Body of pancreas (tissue), 4 donors: ENCODE results near the gene USP10. TPM values are rescaled to one million over a fixed set of nuclear protein-coding genes. Genes with fewer than 3 reads are reported as not detected.

Experiments
- ATAC-seq: fragments of 150-250 bp; one replicate; pipeline ENCODE4 v1.9.1; 2016
- DNase-seq, 4 donors: peaks; one replicate each; pipeline ENCODE4 v3.0.0-alpha.2; 2019
- H3K27ac ChIP-seq, 4 donors: fragments of 200-600 bp; sonication (generic); 1 replicate in 3 of 4; 2 replicates in 1 of 4; pipeline versions ENCODE4 v1.5.1 to v1.6.1; 2016 to 2019; ENCODE audit warnings: mild to moderate bottlenecking in 1 of 4, mixed read lengths in 1 of 4, moderate library complexity in 1 of 4
- H3K27me3 ChIP-seq, 2 donors: fragments of 200-600 bp; sonication (generic); one replicate each; pipeline ENCODE4 v1.6.0; 2016; ENCODE audit warnings: mild to moderate bottlenecking in 1 of 2
- H3K36me3 ChIP-seq, 2 donors: fragments of 200-600 bp; sonication (generic); replicated peaks in 1 of 2; 2 replicates each; pipeline ENCODE4 v1.5.1; 2016; ENCODE audit warnings: low read depth in 2 of 2; ENCODE audit not compliant: insufficient read depth in 1 of 2
- H3K4me1 ChIP-seq: fragments of 200-600 bp; sonication (generic); one replicate; pipeline ENCODE4 v1.6.0; 2016
- H3K4me3 ChIP-seq, 2 donors: fragments of 200-600 bp; sonication (generic); 1 replicate in 1 of 2; 2 replicates in 1 of 2; pipeline ENCODE4 v1.5.1; 2016 to 2019
- H3K9me3 ChIP-seq, 3 donors: fragments of 200-600 bp; sonication (generic); 1 replicate in 2 of 3; 2 replicates in 1 of 3; pipeline ENCODE4 v1.5.1; 2016
- CTCF ChIP-seq, 7 experiments: fragments of 450-650 bp in 4 of 7; fragments of 200-600 bp in 3 of 7; sonication (generic) in 3 of 7; IDR thresholded peaks; one replicate each; pipeline ENCODE4 v1.5.1; 2016 to 2019; ENCODE audit warnings: antibody characterized with exemption in 7 of 7
- POLR2A ChIP-seq, 3 donors: fragments of 450-650 bp; IDR thresholded peaks; one replicate each; pipeline ENCODE4 v1.6.1; 2016; ENCODE audit warnings: antibody characterized with exemption in 3 of 3, mild to moderate bottlenecking in 2 of 3
- WGBS, 2 donors: methylation state at CpG; one replicate each; pipeline ENCODE4 v1.1.5; 2017; 5-methylcytosine and 5-hydroxymethylcytosine counted together
- intact Hi-C: fragments of 100-400 bp; cut with DNase I; formaldehyde crosslinking; loops from one replicate; pipeline ENCODE4 v1.15.1; 2023
- total RNA-seq, 2 donors: library from RNA; depleted of rRNA; stranded (reverse); fragments of >200 nt; gene quantifications; one replicate each; pipeline ENCODE4 v1.1.0, GENCODE V29; 2016

USP10 gene
- total RNA-seq, 2 donors from 2014 or later: 24.6 to 32.3 TPM

DNA sequence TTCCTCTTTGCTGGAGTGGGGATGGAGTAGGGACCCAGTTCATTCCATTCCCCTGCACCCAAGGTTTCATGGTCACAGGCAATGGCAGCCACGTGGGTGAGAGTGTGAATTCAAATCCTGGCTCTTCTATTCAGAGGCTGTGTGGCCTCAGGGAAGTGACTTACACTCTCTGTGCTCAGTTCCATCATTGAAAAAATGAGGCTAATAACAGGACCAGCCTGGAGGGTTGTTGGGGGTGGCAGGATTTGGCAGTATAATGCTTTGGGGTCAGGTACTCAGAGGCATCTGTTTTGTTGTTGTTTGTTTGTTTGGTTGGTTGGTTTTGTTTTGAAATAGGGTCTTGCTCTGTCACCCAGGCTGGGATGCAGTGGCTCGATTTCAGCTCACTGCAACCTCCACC, 117.8 kb downstream of the USP10 start:
- 34 to 52% methylated on average over 2 of the region's 2 CpGs for whole genome bisulfite sequencing, 2 donors
- Histone ChIP-seq H3K27ac (no peak overlapping the region), H3K36me3 (no peaks in the 10 kb centered on the region), H3K4me3 (no peak overlapping the region), H3K9me3 (no peaks in the 10 kb centered on the region), H3K4me1 (peaks cover 11% of the 10 kb centered on the region), H3K27me3 (peaks cover 0 to 8% of the 10 kb centered on the region in 2 donors)
- TF ChIP-seq CTCF (IDR thresholded peaks at IDR 0.05) (no peak), POLR2A (IDR thresholded peaks at IDR 0.05) (no peak)
- no peak for DNase-seq
- no peak for ATAC-seq
- intact Hi-C loops: no loop called here

GRCh38 chr16:84818133-84818532, 118.3 kb downstream of the USP10 start:
- ATAC-seq: no peak
- WGBS, 2 donors: 67 to 75% methylated on average over 2 of the region's 2 CpGs
- Histone ChIP-seq H3K27ac (no peak overlapping the region), H3K4me3 (no peak overlapping the region), H3K27me3 (peaks cover 0 to 8% of the 10 kb centered on the region in 2 donors), H3K9me3 (no peaks in the 10 kb centered on the region), H3K36me3 (no peaks in the 10 kb centered on the region), H3K4me1 (peaks cover 11% of the 10 kb centered on the region)
- no peak for DNase-seq
- no peak for TF ChIP-seq POLR2A (IDR thresholded peaks at IDR 0.05)
- TF ChIP-seq CTCF (IDR thresholded peaks at IDR 0.05): no peak
- intact Hi-C loops: no loop called here

DNA sequence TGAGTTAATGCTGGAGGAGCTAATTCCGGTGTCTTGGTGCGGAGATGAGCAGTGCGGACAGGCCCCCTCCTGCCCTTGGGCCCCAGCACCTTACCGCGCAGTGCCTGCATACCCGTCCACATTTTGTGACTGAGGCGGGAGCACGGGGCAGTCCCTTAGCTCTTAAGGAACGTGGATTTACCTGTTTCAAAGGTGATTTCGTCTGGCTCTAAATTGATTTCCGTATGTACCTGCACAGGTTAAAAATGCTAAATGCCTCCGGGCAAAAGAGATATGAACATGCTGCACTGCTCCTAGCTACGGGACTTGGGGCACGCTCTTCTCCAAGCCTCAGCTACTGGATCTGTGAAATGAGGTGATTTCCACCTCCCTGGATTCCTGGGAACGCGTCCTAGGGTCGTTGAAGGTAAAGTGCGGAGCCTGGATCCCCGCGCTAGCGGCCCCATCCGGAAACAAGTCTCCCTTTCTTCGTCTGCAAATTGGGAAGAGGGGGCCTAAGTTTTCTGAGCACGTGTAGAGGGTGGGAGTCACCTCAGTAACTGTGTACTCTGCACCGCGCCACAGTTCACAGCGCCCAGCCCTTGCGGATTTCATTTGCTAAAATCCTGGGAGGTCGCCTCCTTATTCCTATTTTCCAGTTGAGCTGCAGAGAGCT, 119.3 kb downstream of the USP10 start:
- TF ChIP-seq POLR2A (IDR thresholded peaks at IDR 0.05): no peak
- no peak for TF ChIP-seq CTCF (IDR thresholded peaks at IDR 0.05)
- Histone ChIP-seq H3K36me3 (no peaks in the 10 kb centered on the region), H3K4me1 (peaks cover 11% of the 10 kb centered on the region), H3K27ac (no peak overlapping the region), H3K9me3 (no peaks in the 10 kb centered on the region), H3K27me3 (peaks cover 0 to 8% of the 10 kb centered on the region in 2 donors), H3K4me3 (no peak overlapping the region)
- WGBS, 2 donors: 23 to 50% methylated on average over 23 to 29 of the region's 29 CpGs
- DNase-seq (no peak), ATAC-seq (no peak)
- intact Hi-C loops: no loop called here

- peak; percentile 84 to 92 (median 89) for DNase-seq
Measured at GRCh38 chr16:84819644-84820304, 120.0 kb downstream of the USP10 start, which contains the start of gene CRISPLD2. TSS of gene CRISPLD2 (plus strand) at chr16:84819985. CDS start at chr16:84838496, 18,511 bp downstream.

More at GRCh38 chr16:84819644-84820304, 120.0 kb downstream of the USP10 start, which contains the start of gene CRISPLD2:
- Histone ChIP-seq H3K4me3 (no peak within 1 kb of the TSS), H3K4me1 (peaks cover 11% of the 10 kb centered on the region), H3K27me3 (peaks cover 0 to 8% of the 10 kb centered on the region in 2 donors), H3K27ac (peak within 1 kb of the TSS in 1 of 4 donors; percentile 6), H3K9me3 (no peaks in the 10 kb centered on the region), H3K36me3 (no peaks in the 10 kb centered on the region)
- intact Hi-C loops: no loop called here
- WGBS, 2 donors: 3 to 39% methylated on average over 3 to 51 of the region's 53 CpGs
- TF ChIP-seq POLR2A (IDR thresholded peaks at IDR 0.05): peak; percentile 34 to 84 (median 79)
- TF ChIP-seq CTCF (IDR thresholded peaks at IDR 0.05): no peak
- ATAC-seq: peak; percentile 85
